ENCODE results near the gene SERPINB6. TPM values are rescaled to one million over a fixed set of nuclear protein-coding genes. Genes with fewer than 3 reads are reported as not detected.
A peak's percentile ranks its signal among the peaks of the same experiment; 100 is the strongest.

Gene SERPINB6
- total and polyA plus RNA-seq, 9 of the 15 experiments (the other 6 are each of a cell fraction or from before 2014, with no cell fraction given) = 86.6 to 211 (median 143) TPM

DNA sequence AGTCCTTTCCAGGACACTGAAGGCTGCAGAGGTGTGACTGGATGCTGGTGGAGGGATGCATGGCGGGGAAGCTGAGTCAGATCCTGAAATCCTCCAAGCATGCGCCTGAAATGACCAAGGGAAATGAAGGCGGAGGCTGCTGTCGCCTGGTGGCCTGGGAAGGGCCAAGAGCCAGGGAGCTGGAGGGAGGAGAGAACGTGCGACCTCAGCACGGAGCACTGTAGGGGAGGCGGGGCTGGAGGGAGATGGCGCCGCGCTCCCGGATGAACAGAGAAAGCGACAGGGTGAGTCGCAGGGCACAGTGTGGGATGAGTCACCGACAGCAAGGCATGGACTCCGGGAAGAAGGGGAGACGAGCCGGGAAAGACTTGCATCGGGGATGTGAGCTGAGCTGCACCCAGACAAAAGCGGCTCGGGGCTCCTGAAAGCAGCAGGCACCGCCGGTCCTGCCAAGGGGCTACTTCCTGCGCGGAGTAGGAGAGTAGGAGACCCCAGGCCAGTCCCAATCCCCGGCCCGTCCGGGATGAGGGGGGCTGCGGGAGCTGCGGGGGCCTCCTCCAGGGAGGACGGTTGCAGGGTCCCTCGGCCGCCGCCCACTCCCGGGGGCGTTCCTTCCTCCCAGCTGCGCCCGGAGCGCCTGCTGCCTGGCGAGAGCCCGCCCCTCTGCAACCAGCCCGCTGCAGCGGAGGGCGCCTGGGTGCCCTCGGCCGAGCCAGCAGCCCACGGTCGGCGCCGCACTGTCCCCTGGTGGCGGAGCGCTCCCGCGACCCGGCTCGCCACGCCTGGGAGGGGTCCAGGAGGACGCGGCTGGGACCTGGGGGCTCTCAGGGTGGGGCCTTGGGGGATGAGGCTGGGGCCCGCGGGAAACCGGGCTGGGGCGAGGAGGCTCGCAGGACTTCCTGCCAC lies 17.3 kb upstream of the SERPINB6 start (continued):
- peak; percentile 84 for TF ChIP-seq ARID4B (CRISPR knock-in tag; IDR thresholded peaks at IDR 0.05)
- no peak for TF ChIP-seq ZNF407 (IDR thresholded peaks at IDR 0.05; ENCODE audit: low read depth)
- peak; percentile 68 for TF ChIP-seq DACH1 (IDR thresholded peaks at IDR 0.05; ENCODE audit: partially characterized antibody)
- TF ChIP-seq TAF15 (IDR thresholded peaks at IDR 0.05; ENCODE audit: low read depth, low read length) = no peak
- peak; percentile 72; the same call in 1 of the 2 replicates for TF ChIP-seq ZNF764 (CRISPR knock-in tag; IDR thresholded peaks at IDR 0.05; ENCODE audit: low read depth)
- TF ChIP-seq MTA1 (IDR thresholded peaks at IDR 0.05; ENCODE audit: borderline replicate concordance) = no peak; the same call in none of the 2 replicates
- TF ChIP-seq, protein P1, sequence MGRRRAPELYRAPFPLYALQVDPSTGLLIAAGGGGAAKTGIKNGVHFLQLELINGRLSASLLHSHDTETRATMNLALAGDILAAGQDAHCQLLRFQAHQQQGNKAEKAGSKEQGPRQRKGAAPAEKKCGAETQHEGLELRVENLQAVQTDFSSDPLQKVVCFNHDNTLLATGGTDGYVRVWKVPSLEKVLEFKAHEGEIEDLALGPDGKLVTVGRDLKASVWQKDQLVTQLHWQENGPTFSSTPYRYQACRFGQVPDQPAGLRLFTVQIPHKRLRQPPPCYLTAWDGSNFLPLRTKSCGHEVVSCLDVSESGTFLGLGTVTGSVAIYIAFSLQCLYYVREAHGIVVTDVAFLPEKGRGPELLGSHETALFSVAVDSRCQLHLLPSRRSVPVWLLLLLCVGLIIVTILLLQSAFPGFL (CRISPR knock-in tag; IDR thresholded peaks at IDR 0.05) = peak; percentile 99
- peak; percentile 55 for TF ChIP-seq PHF20 (IDR thresholded peaks at IDR 0.05; ENCODE audit: partially characterized antibody)
- no peak for TF ChIP-seq ZNF695 (CRISPR knock-in tag; IDR thresholded peaks at IDR 0.05)
- no peak for TF ChIP-seq ZNF586 (CRISPR knock-in tag; conservative IDR thresholded peaks at IDR 0.05)

Measured in K562 (cell line).